Breast epithelium (tissue), 4 donors: ENCODE data around the gene STARD3. TPM values are rescaled to one million over a fixed set of nuclear protein-coding genes. Genes with fewer than 3 reads are reported as not detected.
A peak's percentile ranks its signal among the peaks of the same experiment; 100 is the strongest.
"Not testable (repeated sequence)": the region's sequence is repeated elsewhere in the genome, so short reads cannot be mapped to it uniquely, and the experiment has no call there.

Experiments used
- DNase-seq, 2 donors: peaks; one replicate each; pipeline ENCODE4 v3.0.0-alpha.2; 2019; ENCODE audit warnings: low spot score in 2 of 2
- H3K27ac ChIP-seq, 2 donors: fragments of 200-600 bp; sonication (generic) in 1 of 2; one replicate each; pipeline ENCODE4 v1.5.1; 2016 to 2019; ENCODE audit warnings: mild to moderate bottlenecking in 1 of 2
- H3K27me3 ChIP-seq, 2 donors: fragments of 200-600 bp; sonication (generic) in 1 of 2; one replicate each; pipeline versions ENCODE4 v1.5.1 to v1.6.0; 2017 to 2019; ENCODE audit warnings: control low read depth in 1 of 2, mild to moderate bottlenecking in 1 of 2
- H3K36me3 ChIP-seq: fragments of 200-600 bp; one replicate; pipeline ENCODE4 v1.5.1; 2019
- H3K4me1 ChIP-seq, 2 donors: fragments of 200-600 bp; sonication (generic); one replicate each; pipeline ENCODE4 v1.5.1; 2016 to 2019; ENCODE audit warnings: control low read depth in 1 of 2
- H3K4me3 ChIP-seq, 3 donors: fragments of 200-600 bp; sonication (generic); 1 replicate in 2 of 3; 2 replicates in 1 of 3; pipeline ENCODE4 v1.5.1; 2016 to 2019; ENCODE audit warnings: mild to moderate bottlenecking in 3 of 3, moderate library complexity in 2 of 3
- H3K9me3 ChIP-seq, 2 donors: fragments of 200-600 bp; sonication (generic) in 1 of 2; one replicate each; pipeline ENCODE4 v1.5.1; 2016 to 2019; ENCODE audit warnings: control low read depth in 1 of 2
- CTCF ChIP-seq, 3 donors: fragments of 450-650 bp; IDR thresholded peaks; one replicate each; pipeline ENCODE4 v1.5.1; 2016 to 2017; ENCODE audit warnings: antibody characterized with exemption in 3 of 3, mild to moderate bottlenecking in 3 of 3, moderate library complexity in 3 of 3
- POLR2A ChIP-seq: fragments of 450-650 bp; IDR thresholded peaks from one replicate; pipeline ENCODE4 v1.6.1; 2016; ENCODE audit warnings: antibody characterized with exemption, mild to moderate bottlenecking, moderate library complexity
- POLR2AphosphoS5 ChIP-seq, 3 donors: sonication (generic); formaldehyde crosslinking; IDR thresholded peaks; one replicate each; pipeline ENCODE4 v1.6.1; 2017; ENCODE audit warnings: antibody characterized with exemption in 3 of 3
- intact Hi-C: fragments of 100-400 bp; cut with DNase I; formaldehyde crosslinking; loops from one replicate; pipeline ENCODE4 v1.15.1; 2023; ENCODE audit warnings: low total_unique reads
- total RNA-seq, 3 donors: library from RNA; depleted of rRNA; stranded (reverse); fragments of >200 nt; gene quantifications; one replicate each; pipeline ENCODE4 v1.1.0, GENCODE V29; 2016

STARD3 gene
- 10 to 100 TPM; 37.0 to 43.9 (median 42.0) TPM for total RNA-seq

- DNase-seq, result peak; percentile 88 to 94
- intact Hi-C loops, result no loop called here
- TF ChIP-seq POLR2A (peak; percentile 33), POLR2AphosphoS5 (IDR thresholded peaks at IDR 0.05) (peak; percentile 65 to 83 (median 66)), CTCF (IDR thresholded peaks at IDR 0.05) (peak in 2 of 3 donors; percentile 9 to 17)
Observed at GRCh38 chr17:39636927-39637736, at the start of gene STARD3. Gene STARD3 (plus strand): TSS chr17:39637144. CDS start chr17:39653532, 16,388 bp downstream.

GRCh38 chr17:39590180-39590579 lies 46.8 kb upstream of the STARD3 start:
- intact Hi-C loops, DNase-seq, H3K4me3 ChIP-seq, H3K27me3 ChIP-seq, H3K9me3 ChIP-seq, H3K27ac ChIP-seq, H3K4me1 ChIP-seq, H3K36me3 ChIP-seq: not testable (repeated sequence)

More at GRCh38 chr17:39636927-39637736, at the start of gene STARD3:
- Histone ChIP-seq H3K4me3 (peak within 1 kb of the TSS; percentile 74 to 92 (median 76)), H3K36me3 (no peaks in the 10 kb centered on the region), H3K9me3 (no peaks in the 10 kb centered on the region), H3K4me1 (peaks cover 12 to 16% of the 10 kb centered on the region in 2 donors), H3K27me3 (no peaks in the 10 kb centered on the region), H3K27ac (peak within 1 kb of the TSS; percentile 86 to 92)

GRCh38 chr17:39591958-39592954 lies 44.7 kb upstream of the STARD3 start:
- Histone ChIP-seq H3K27me3 (peaks cover 8 to 31% of the 10 kb centered on the region in 2 donors), H3K4me1 (no peaks in the 10 kb centered on the region), H3K27ac (no peak overlapping the region), H3K9me3 (no peaks in the 10 kb centered on the region), H3K36me3 (no peaks in the 10 kb centered on the region), H3K4me3 (no peak overlapping the region)
- no peak for TF ChIP-seq CTCF (IDR thresholded peaks at IDR 0.05)
- no peak for TF ChIP-seq POLR2A
- TF ChIP-seq POLR2AphosphoS5 (IDR thresholded peaks at IDR 0.05), result no peak
- DNase-seq, result no peak
- intact Hi-C loops, result no loop called here

GRCh38 chr17:39593371-39593770 lies 43.6 kb upstream of the STARD3 start:
- Histone ChIP-seq H3K27me3 (peaks cover 11 to 42% of the 10 kb centered on the region in 2 donors), H3K36me3 (no peaks in the 10 kb centered on the region), H3K4me1 (no peaks in the 10 kb centered on the region), H3K4me3 (no peak overlapping the region), H3K9me3 (no peaks in the 10 kb centered on the region), H3K27ac (no peak overlapping the region)
- DNase-seq, result no peak
- TF ChIP-seq POLR2AphosphoS5 (IDR thresholded peaks at IDR 0.05), result no peak
- no peak for TF ChIP-seq POLR2A
- no peak for TF ChIP-seq CTCF (IDR thresholded peaks at IDR 0.05)
- intact Hi-C loops, result no loop called here

- H3K27me3 ChIP-seq, result peaks cover 15 to 61% of the 10 kb centered on the region in 2 donors
- TF ChIP-seq POLR2AphosphoS5 (IDR thresholded peaks at IDR 0.05) (no peak), CTCF (IDR thresholded peaks at IDR 0.05) (no peak), POLR2A (no peak)
Observed at GRCh38 chr17:39595294-39595693, 41.6 kb upstream of the STARD3 start.

More at GRCh38 chr17:39595294-39595693, 41.6 kb upstream of the STARD3 start:
- no peak overlapping the region for H3K27ac ChIP-seq
- no peaks in the 10 kb centered on the region for H3K36me3 ChIP-seq
- no peaks in the 10 kb centered on the region for H3K4me1 ChIP-seq
- DNase-seq, result no peak
- intact Hi-C loops, result no loop called here
- no peak overlapping the region for H3K4me3 ChIP-seq
- no peaks in the 10 kb centered on the region for H3K9me3 ChIP-seq
